Activated CD4-positive, alpha-beta memory T cell treated with anti-CD3 and anti-CD28 coated beads, Interleukin-2, amount 10 ng/mL, durations not matched to agents 7 days and 5 days (primary cell): ENCODE measurements around the gene TMIGD2. TPM values are rescaled to one million over a fixed set of nuclear protein-coding genes. Genes with fewer than 3 reads are reported as not detected.
A peak's percentile ranks its signal among the peaks of the same experiment; 100 is the strongest.

Source experiments
- CTCF ChIA-PET: fragments of 350-600 bp; sonication (Branson Sonifier 250); formaldehyde crosslinking; loops from one replicate; lab custom pipeline; 2021; ENCODE audit warnings: antibody characterized with exemption, inconsistent platforms; lab: Charles Lee
- POLR2A ChIA-PET: fragments of 350-600 bp; sonication (Branson Sonifier 250); formaldehyde crosslinking; loops from one replicate; lab custom pipeline; 2021; ENCODE audit warnings: antibody characterized with exemption; lab: Charles Lee
- DNase-seq: peaks from one replicate; pipeline ENCODE4 v3.0.0-alpha.2; 2020
- H3K27ac Mint-ChIP-seq: one replicate; pipeline ENCODE4 v1.8.0; 2021; ENCODE audit warnings: mild to moderate bottlenecking, mixed read lengths
- H3K27me3 Mint-ChIP-seq: one replicate; pipeline ENCODE4 v1.8.0; 2021; ENCODE audit warnings: mixed read lengths
- H3K36me3 Mint-ChIP-seq: one replicate; pipeline ENCODE4 v1.8.0; 2021; ENCODE audit warnings: low read depth, mixed read lengths
- H3K4me1 Mint-ChIP-seq: one replicate; pipeline ENCODE4 v1.8.0; 2021; ENCODE audit warnings: mixed read lengths
- H3K4me3 Mint-ChIP-seq: one replicate; pipeline ENCODE4 v1.8.0; 2021; ENCODE audit warnings: mild to moderate bottlenecking, mixed read lengths
- H3K9me3 Mint-ChIP-seq: one replicate; pipeline ENCODE4 v1.8.0; 2021; ENCODE audit warnings: mixed read lengths
- total RNA-seq, 2 experiments: library from RNA; stranded (reverse); gene quantifications; one replicate each; pipeline ENCODE4 v1.2.3, GENCODE V29; 2021

Gene TMIGD2
- total RNA-seq, 2 experiments from 2014 or later = 2.6 to 4.0 TPM

- H3K27me3 Mint-ChIP-seq = peaks cover 9% of the 10 kb centered on the region
- H3K4me3 Mint-ChIP-seq = no peak overlapping the region
- POLR2A ChIA-PET = interaction anchor here (0.6 to 2.2 kb wide), 5 partner anchors 10 to 123 kb away, joined by 3 to 9 read pairs (median 3); partner anchors contain the start of gene MPND
- peaks cover 15% of the 10 kb centered on the region for H3K36me3 Mint-ChIP-seq
- DNase-seq = no peak
- CTCF ChIA-PET = interaction anchor here (1.2 to 1.6 kb wide), 2 partner anchors 29 to 56 kb away, joined by 3 to 4 read pairs; no protein-coding TSS in a partner anchor
- peaks cover 18% of the 10 kb centered on the region for H3K4me1 Mint-ChIP-seq
- no peak overlapping the region for H3K27ac Mint-ChIP-seq
- H3K9me3 Mint-ChIP-seq = peaks cover 19% of the 10 kb centered on the region
Measured at GRCh38 chr19:4322942-4323665, 20.9 kb upstream of the TMIGD2 start.

GRCh38 chr19:4320419-4320818 is 18.2 kb upstream of the TMIGD2 start:
- Mint-ChIP-seq H3K27me3 (no peaks in the 10 kb centered on the region), H3K27ac (no peak overlapping the region), H3K4me3 (no peak overlapping the region), H3K4me1 (no peaks in the 10 kb centered on the region), H3K36me3 (peaks cover 18% of the 10 kb centered on the region), H3K9me3 (peaks cover 21% of the 10 kb centered on the region)
- DNase-seq = no peak
- CTCF ChIA-PET = interaction anchor here (1.5 to 2.8 kb wide), 3 partner anchors 32 to 64 kb away, joined by 4 to 10 read pairs (median 9); no protein-coding TSS in a partner anchor
- POLR2A ChIA-PET = interaction anchor here (1.8 kb wide), 1 partner anchor 14 kb away, joined by 4 read pairs; no protein-coding TSS in a partner anchor

- Mint-ChIP-seq H3K27me3 (no peaks in the 10 kb centered on the region), H3K4me3 (no peak overlapping the region), H3K4me1 (no peaks in the 10 kb centered on the region), H3K27ac (no peak overlapping the region), H3K9me3 (peaks cover 21% of the 10 kb centered on the region), H3K36me3 (peaks cover 18% of the 10 kb centered on the region)
- CTCF ChIA-PET = interaction anchor here (1.0 to 2.8 kb wide), 3 partner anchors 23 to 52 kb away, joined by 3 to 10 read pairs (median 9); no protein-coding TSS in a partner anchor
- DNase-seq = no peak
- POLR2A ChIA-PET = interaction anchor here (1.0 to 1.8 kb wide), 2 partner anchors 15 to 19 kb away, joined by 3 to 4 read pairs; no protein-coding TSS in a partner anchor
Measured at GRCh38 chr19:4319067-4319718, 17.0 kb upstream of the TMIGD2 start.

- H3K36me3 Mint-ChIP-seq = peaks cover 18% of the 10 kb centered on the region
- POLR2A ChIA-PET = no interaction called here
- H3K4me3 Mint-ChIP-seq = no peak overlapping the region
- H3K9me3 Mint-ChIP-seq = peaks cover 21% of the 10 kb centered on the region
- no peak overlapping the region for H3K27ac Mint-ChIP-seq
- no peak for DNase-seq
- no peaks in the 10 kb centered on the region for H3K27me3 Mint-ChIP-seq
- H3K4me1 Mint-ChIP-seq = no peaks in the 10 kb centered on the region
- CTCF ChIA-PET = no interaction called here
Measured at GRCh38 chr19:4318460-4318859, 16.3 kb upstream of the TMIGD2 start.

- H3K27ac Mint-ChIP-seq = no peak overlapping the region
- no peaks in the 10 kb centered on the region for H3K4me1 Mint-ChIP-seq
- no peak for DNase-seq
- peaks cover 21% of the 10 kb centered on the region for H3K9me3 Mint-ChIP-seq
- no peaks in the 10 kb centered on the region for H3K27me3 Mint-ChIP-seq
- peaks cover 18% of the 10 kb centered on the region for H3K36me3 Mint-ChIP-seq
- POLR2A ChIA-PET = no interaction called here
- CTCF ChIA-PET = no interaction called here
- no peak overlapping the region for H3K4me3 Mint-ChIP-seq
Measured at GRCh38 chr19:4316956-4317355, 14.8 kb upstream of the TMIGD2 start.

GRCh38 chr19:4313847-4314490 is 11.8 kb upstream of the TMIGD2 start:
- POLR2A ChIA-PET = no interaction called here
- H3K4me3 Mint-ChIP-seq = no peak overlapping the region
- H3K4me1 Mint-ChIP-seq = no peaks in the 10 kb centered on the region
- CTCF ChIA-PET = interaction anchor here (1.2 to 2.1 kb wide), 3 partner anchors 29 to 47 kb away, joined by 4 to 5 read pairs (median 5); partner anchors contain the start of gene MPND
- H3K36me3 Mint-ChIP-seq = peaks cover 8% of the 10 kb centered on the region
- peaks cover 5% of the 10 kb centered on the region for H3K9me3 Mint-ChIP-seq
- no peak overlapping the region for H3K27ac Mint-ChIP-seq
- no peaks in the 10 kb centered on the region for H3K27me3 Mint-ChIP-seq
- DNase-seq = no peak

GRCh38 chr19:4310247-4311121 is 8.3 kb upstream of the TMIGD2 start:
- DNase-seq = no peak
- Mint-ChIP-seq H3K27ac (no peak overlapping the region), H3K9me3 (no peaks in the 10 kb centered on the region), H3K27me3 (no peaks in the 10 kb centered on the region), H3K4me3 (no peak overlapping the region), H3K4me1 (no peaks in the 10 kb centered on the region), H3K36me3 (no peaks in the 10 kb centered on the region)
- ChIA-PET POLR2A (no interaction called here), CTCF (interaction anchor here (0.6 kb wide), 1 partner anchor 170 kb away, joined by 3 read pairs; no protein-coding TSS in a partner anchor)

- no peaks in the 10 kb centered on the region for H3K9me3 Mint-ChIP-seq
- H3K4me1 Mint-ChIP-seq = peaks cover 21% of the 10 kb centered on the region
- no peaks in the 10 kb centered on the region for H3K36me3 Mint-ChIP-seq
- DNase-seq = no peak
- H3K27ac Mint-ChIP-seq = no peak overlapping the region
- POLR2A ChIA-PET = no interaction called here
- CTCF ChIA-PET = no interaction called here
- no peaks in the 10 kb centered on the region for H3K27me3 Mint-ChIP-seq
- peak overlapping the region; percentile 18 for H3K4me3 Mint-ChIP-seq
Measured at GRCh38 chr19:4305659-4306058, 3.5 kb upstream of the TMIGD2 start.

GRCh38 chr19:4305257-4305612 is 3.0 kb upstream of the TMIGD2 start:
- Mint-ChIP-seq H3K9me3 (no peaks in the 10 kb centered on the region), H3K36me3 (no peaks in the 10 kb centered on the region), H3K27me3 (no peaks in the 10 kb centered on the region), H3K27ac (no peak overlapping the region), H3K4me1 (peaks cover 21% of the 10 kb centered on the region), H3K4me3 (peak overlapping the region; percentile 18)
- ChIA-PET POLR2A (no interaction called here), CTCF (no interaction called here)
- DNase-seq = no peak

- DNase-seq = peak; percentile 68
- CTCF ChIA-PET = interaction anchor here (0.6 to 1.2 kb wide), 2 partner anchors 37 to 38 kb away, joined by 3 to 4 read pairs; partner anchors contain the start of gene MPND
- H3K36me3 Mint-ChIP-seq = no peaks in the 10 kb centered on the region
- no peaks in the 10 kb centered on the region for H3K27me3 Mint-ChIP-seq
- H3K4me1 Mint-ChIP-seq = peaks cover 21% of the 10 kb centered on the region
- POLR2A ChIA-PET = interaction anchor here (0.6 to 0.7 kb wide), 2 partner anchors 23 to 33 kb away, joined by 3 read pairs; no protein-coding TSS in a partner anchor
- peak within 1 kb of the TSS; percentile 32 for H3K4me3 Mint-ChIP-seq
- no peaks in the 10 kb centered on the region for H3K9me3 Mint-ChIP-seq
- no peak within 1 kb of the TSS for H3K27ac Mint-ChIP-seq
Measured at GRCh38 chr19:4304538-4305256, 2.5 kb upstream of the TMIGD2 start, which contains the start of gene FSD1. TSS of gene FSD1 (plus strand) at chr19:4304598. CDS start at chr19:4304747, 149 bp downstream.

- POLR2A ChIA-PET = interaction anchor here (0.6 to 0.7 kb wide), 2 partner anchors 24 to 34 kb away, joined by 3 read pairs; no protein-coding TSS in a partner anchor
- no peaks in the 10 kb centered on the region for H3K27me3 Mint-ChIP-seq
- H3K27ac Mint-ChIP-seq = no peak overlapping the region
- CTCF ChIA-PET = interaction anchor here (0.6 to 1.2 kb wide), 2 partner anchors 37 to 39 kb away, joined by 3 to 4 read pairs; partner anchors contain the start of gene MPND
- H3K9me3 Mint-ChIP-seq = no peaks in the 10 kb centered on the region
- no peak for DNase-seq
- H3K4me1 Mint-ChIP-seq = peaks cover 21% of the 10 kb centered on the region
- H3K4me3 Mint-ChIP-seq = peak overlapping the region; percentile 32
- H3K36me3 Mint-ChIP-seq = no peaks in the 10 kb centered on the region
Measured at GRCh38 chr19:4303819-4304537, 1.8 kb upstream of the TMIGD2 start.
